ENCODE results near the gene GSTM4.

DNA sequence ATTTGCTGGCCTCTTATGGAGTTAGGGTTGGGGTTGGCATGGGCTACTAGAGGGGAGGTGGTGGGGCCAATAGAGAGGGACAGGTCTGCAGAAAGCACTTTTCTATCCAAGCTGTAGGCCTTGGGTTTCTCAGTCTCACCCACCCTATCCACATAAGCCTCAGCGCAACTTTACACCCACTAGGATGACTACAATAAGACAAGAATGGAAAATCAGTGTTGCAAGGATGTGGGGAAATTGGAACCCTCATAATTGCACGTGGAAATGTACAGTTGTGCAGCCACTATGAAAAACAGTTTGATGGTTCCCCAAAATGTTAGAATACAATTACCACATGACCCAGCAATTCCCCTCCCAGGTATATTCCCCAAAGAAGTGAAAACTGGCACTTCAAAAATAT is 14.0 kb upstream of the GSTM4 start:
- no peak for TF ChIP-seq CTCF (IDR thresholded peaks at IDR 0.05)
- no peak for TF ChIP-seq EZH2 (IDR thresholded peaks at IDR 0.05; ENCODE audit: borderline replicate concordance, insufficient read depth, low read depth, low read length, poor library complexity, severe bottlenecking)

All from B cell (primary cell).